CMK (cell line): ENCODE results near the gene TEX29.

Experiments
- DNase-seq: peaks from one replicate; pipeline ENCODE4 v3.0.0-alpha.2; 2010; ENCODE audit warnings: low read depth

Gene TEX29

GRCh38 chr13:111319998-111320911 lies at the start of gene TEX29:
TSS of gene TEX29 (plus strand) at chr13:111320642. CDS start at chr13:111320891, 249 bp downstream.
- no peak for DNase-seq

- DNase-seq = no peak
Observed at GRCh38 chr13:111270765-111271698, 49.4 kb upstream of the TEX29 start.

- DNase-seq = no peak
Observed at GRCh38 chr13:111272117-111272516, 48.3 kb upstream of the TEX29 start.

GRCh38 chr13:111275382-111275781 lies 45.1 kb upstream of the TEX29 start:
- DNase-seq = no peak

- no peak for DNase-seq
Observed at GRCh38 chr13:111275995-111276618, 44.3 kb upstream of the TEX29 start.

- DNase-seq = no peak
Observed at GRCh38 chr13:111278258-111278657, 42.2 kb upstream of the TEX29 start.

GRCh38 chr13:111278743-111279652 lies 41.4 kb upstream of the TEX29 start:
- no peak for DNase-seq

- no peak for DNase-seq
Observed at GRCh38 chr13:111280226-111280625, 40.2 kb upstream of the TEX29 start.

GRCh38 chr13:111280681-111281585 lies 39.5 kb upstream of the TEX29 start:
- DNase-seq = no peak

- DNase-seq = no peak
Observed at GRCh38 chr13:111281751-111282311, 38.6 kb upstream of the TEX29 start.

GRCh38 chr13:111282425-111282824 lies 38.0 kb upstream of the TEX29 start:
- DNase-seq = no peak

GRCh38 chr13:111282997-111283396 lies 37.4 kb upstream of the TEX29 start:
- no peak for DNase-seq

- no peak for DNase-seq
Observed at GRCh38 chr13:111283457-111283856, 37.0 kb upstream of the TEX29 start.

GRCh38 chr13:111283991-111284390 lies 36.5 kb upstream of the TEX29 start:
- DNase-seq = no peak

- DNase-seq = no peak
Observed at GRCh38 chr13:111284565-111284964, 35.9 kb upstream of the TEX29 start.

GRCh38 chr13:111286162-111286561 lies 34.3 kb upstream of the TEX29 start:
- DNase-seq = no peak

GRCh38 chr13:111286749-111287148 lies 33.7 kb upstream of the TEX29 start:
- DNase-seq = no peak

- no peak for DNase-seq
Observed at GRCh38 chr13:111287201-111287600, 33.2 kb upstream of the TEX29 start.

- no peak for DNase-seq
Observed at GRCh38 chr13:111288276-111288675, 32.2 kb upstream of the TEX29 start.

GRCh38 chr13:111289251-111289650 lies 31.2 kb upstream of the TEX29 start:
- no peak for DNase-seq
